Epithelial cell of proximal tubule (primary cell): Measurements from ENCODE around the gene HS6ST3. TPM values are rescaled to one million over a fixed set of nuclear protein-coding genes. Genes with fewer than 3 reads are reported as not detected.

ENCODE experiments used
- total RNA-seq: library from RNA; depleted of rRNA; stranded (reverse); fragments of >200 nt; gene quantifications from 2 replicates; pipeline ENCODE4 v1.2.3, GENCODE V29; 2015

HS6ST3 gene
- total RNA-seq, 1 donor from 2014 or later, result 0.29 TPM

Other genes with a start within 250 kb of the HS6ST3 start
- gene UGGT2, start 36.7 kb upstream of the HS6ST3 start, total RNA-seq, result 17.4 and 20.1 TPM in 2 replicates